OCI-LY3 (cell line): Measurements from ENCODE around the gene CHST1.

Experiments used
- H2AFZ ChIP-seq: fragments of 200-600, 300-600 bp; shearing (Covaris generic); 2 replicates; pipeline ENCODE4 v1.6.0; 2014; ENCODE audit warnings: antibody characterized with exemption, low read depth, low read length
- H3K27ac ChIP-seq: fragments of 200-600, 300-600 bp; sonication (generic); 2 replicates; pipeline ENCODE4 v1.5.1; 2014; ENCODE audit warnings: mild to moderate bottlenecking, low read length, moderate library complexity, mixed read lengths
- H3K27me3 ChIP-seq: fragments of 200-600, 300-600 bp; sonication (generic); 2 replicates; pipeline ENCODE4 v1.6.1; 2014; ENCODE audit warnings: low read depth, low read length, mixed read lengths
- H3K36me3 ChIP-seq: fragments of 200-600, 300-600 bp; sonication (generic); replicated peaks from 2 replicates; pipeline ENCODE3; 2014; ENCODE audit warnings: low read depth, low read length, mixed read lengths
- H3K4me1 ChIP-seq: fragments of 300-600, 200-600 bp; sonication (generic); 2 replicates; pipeline ENCODE4 v1.6.1; 2014; ENCODE audit warnings: low read length, mixed read lengths
- H3K4me2 ChIP-seq: fragments of 200-600, 300-600 bp; sonication (generic); 2 replicates; pipeline ENCODE4 v1.6.1; 2014; ENCODE audit warnings: low read length, mixed read lengths
- H3K4me3 ChIP-seq: fragments of 300-600, 200-600 bp; sonication (generic); 2 replicates; pipeline ENCODE4 v1.5.1; 2014; ENCODE audit warnings: antibody characterized with exemption, mild to moderate bottlenecking, low read length, moderate library complexity
- H3K79me2 ChIP-seq: fragments of 300-600, 200-600 bp; shearing (Covaris generic); 2 replicates; pipeline ENCODE4 v1.6.1; 2014; ENCODE audit warnings: mild to moderate bottlenecking, low read length, mixed read lengths
- H3K9ac ChIP-seq: fragments of 300-600, 200-600 bp; shearing (Covaris generic); 2 replicates; pipeline ENCODE4 v1.6.0; 2014; ENCODE audit warnings: mild to moderate bottlenecking, low read length, moderate library complexity
- H3K9me3 ChIP-seq: fragments of 200-600, 300-600 bp; shearing (Covaris generic); 2 replicates; pipeline ENCODE4 v1.6.1; 2014; ENCODE audit warnings: low read length, mixed read lengths; ENCODE audit not compliant: insufficient read depth
- H4K20me1 ChIP-seq: fragments of 200-600, 300-600 bp; sonication (generic); 2 replicates; pipeline ENCODE4 v1.6.1; 2016; ENCODE audit warnings: low read length, mixed read lengths; ENCODE audit not compliant: insufficient read depth
- CTCF ChIP-seq: fragments of 200-600, 300-600 bp; sonication (generic); IDR thresholded peaks from 2 replicates; pipeline ENCODE4 v1.5.1; 2014; ENCODE audit warnings: antibody characterized with exemption, low read length, low read depth
- EZH2phosphoT487 ChIP-seq: fragments of 200-600 bp; shearing (Covaris generic); IDR thresholded peaks from 2 replicates; pipeline ENCODE4 v1.6.1; 2018; ENCODE audit warnings: antibody characterized with exemption, mixed run types, low read depth

The CHST1 gene

GRCh38 chr11:45683271-45684058 lies 18.0 kb upstream of the CHST1 start:
- H3K4me1 ChIP-seq: no peaks in the 10 kb centered on the region
- no peak overlapping the region for H3K4me2 ChIP-seq
- peaks cover 98% of the 10 kb centered on the region for H3K27me3 ChIP-seq
- no peaks in the 10 kb centered on the region for H3K9me3 ChIP-seq
- TF ChIP-seq CTCF: no peak
- no peak for TF ChIP-seq EZH2phosphoT487
- no peak overlapping the region for H3K9ac ChIP-seq
- no peak overlapping the region for H2AFZ ChIP-seq
- H3K4me3 ChIP-seq: no peak overlapping the region
- H3K79me2 ChIP-seq: no peaks in the 10 kb centered on the region
- no peak overlapping the region for H3K27ac ChIP-seq
- no peaks in the 10 kb centered on the region for H3K36me3 ChIP-seq
- peaks cover 3% of the 10 kb centered on the region for H4K20me1 ChIP-seq

GRCh38 chr11:45679806-45680205 lies 14.4 kb upstream of the CHST1 start:
- no peak overlapping the region for H2AFZ ChIP-seq
- H4K20me1 ChIP-seq: peaks cover 7% of the 10 kb centered on the region
- H3K27ac ChIP-seq: no peak overlapping the region
- H3K36me3 ChIP-seq: no peaks in the 10 kb centered on the region
- no peaks in the 10 kb centered on the region for H3K9me3 ChIP-seq
- no peak for TF ChIP-seq EZH2phosphoT487
- no peak for TF ChIP-seq CTCF
- no peak overlapping the region for H3K9ac ChIP-seq
- peaks cover 86% of the 10 kb centered on the region for H3K27me3 ChIP-seq
- no peak overlapping the region for H3K4me2 ChIP-seq
- no peaks in the 10 kb centered on the region for H3K79me2 ChIP-seq
- no peak overlapping the region for H3K4me3 ChIP-seq
- H3K4me1 ChIP-seq: peaks cover 20% of the 10 kb centered on the region

- no peaks in the 10 kb centered on the region for H3K36me3 ChIP-seq
- H3K79me2 ChIP-seq: no peaks in the 10 kb centered on the region
- no peaks in the 10 kb centered on the region for H3K9me3 ChIP-seq
- no peak overlapping the region for H2AFZ ChIP-seq
- no peak overlapping the region for H3K9ac ChIP-seq
- no peak overlapping the region for H3K27ac ChIP-seq
- peaks cover 8% of the 10 kb centered on the region for H4K20me1 ChIP-seq
- H3K4me3 ChIP-seq: no peak overlapping the region
- TF ChIP-seq EZH2phosphoT487: no peak
- no peak for TF ChIP-seq CTCF
- H3K27me3 ChIP-seq: peaks cover 84% of the 10 kb centered on the region
- H3K4me2 ChIP-seq: no peak overlapping the region
- peaks cover 20% of the 10 kb centered on the region for H3K4me1 ChIP-seq
Observed at GRCh38 chr11:45678976-45679375, 13.6 kb upstream of the CHST1 start.

GRCh38 chr11:45677770-45678512 lies 12.5 kb upstream of the CHST1 start:
- Histone ChIP-seq H2AFZ (no peak overlapping the region), H3K4me3 (no peak overlapping the region), H3K27me3 (peaks cover 84% of the 10 kb centered on the region), H3K9ac (no peak overlapping the region), H3K4me2 (no peak overlapping the region), H3K4me1 (peaks cover 20% of the 10 kb centered on the region), H3K36me3 (no peaks in the 10 kb centered on the region), H4K20me1 (peaks cover 16% of the 10 kb centered on the region), H3K79me2 (no peaks in the 10 kb centered on the region), H3K27ac (no peak overlapping the region), H3K9me3 (no peaks in the 10 kb centered on the region)
- no peak for TF ChIP-seq EZH2phosphoT487
- TF ChIP-seq CTCF: no peak
